Astrocyte of the cerebellum (primary cell): ENCODE data around the gene ADGRD1.

ENCODE experiments used
- DNase-seq: peaks from one replicate; pipeline ENCODE4 v3.0.0-alpha.2; 2011; ENCODE audit warnings: low read depth
- H3K4me3 ChIP-seq: 2 replicates; pipeline ENCODE4 v1.5.1; 2011; ENCODE audit warnings: mild to moderate bottlenecking, low read depth, low read length, moderate library complexity
- in situ Hi-C: cut with HindIII; loops from 2 replicates; pipeline ENCODE4 v1.10.0; 2017; ENCODE audit warnings: low sequenced_read_pairs
- TF ChIP-seq, protein P1 (sequence below): IDR thresholded peaks from 2 replicates; pipeline ENCODE4 v1.5.1; 2012; ENCODE audit warnings: low read length, low read depth, moderate library complexity, mild to moderate bottlenecking; ENCODE audit errors: missing control alignments

Gene ADGRD1

DNA sequence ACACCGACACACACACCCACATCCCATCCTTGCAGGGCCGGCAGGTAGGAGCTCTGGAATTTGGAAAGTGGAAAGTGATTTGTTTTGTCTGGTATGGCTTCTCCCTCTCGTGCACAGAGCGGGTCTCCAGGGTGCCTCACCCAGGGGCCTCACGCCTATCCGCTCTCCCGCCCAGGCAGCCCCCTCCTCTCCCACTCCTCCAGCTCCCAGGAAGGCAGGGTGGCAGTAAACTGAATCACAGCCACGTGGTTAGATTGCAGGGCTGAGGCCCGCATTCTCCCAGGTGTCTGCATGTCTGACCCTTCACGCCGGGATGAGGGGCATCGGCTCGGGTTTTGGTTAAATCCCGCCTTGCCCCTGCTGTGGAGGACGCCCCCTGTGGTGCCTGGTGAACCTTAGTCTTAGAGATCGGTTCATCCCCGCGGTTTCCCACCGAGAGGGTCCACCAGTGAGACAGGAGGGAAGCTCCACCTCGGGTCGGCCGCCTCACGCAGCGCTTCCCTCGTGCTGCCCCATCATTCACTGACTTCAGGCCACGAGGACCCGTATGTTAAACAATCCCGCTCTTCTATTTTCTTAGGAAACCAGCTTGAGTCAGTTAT lies 64.4 kb downstream of the ADGRD1 start:
- in situ Hi-C loops, result no loop called here
- TF ChIP-seq, protein P1, sequence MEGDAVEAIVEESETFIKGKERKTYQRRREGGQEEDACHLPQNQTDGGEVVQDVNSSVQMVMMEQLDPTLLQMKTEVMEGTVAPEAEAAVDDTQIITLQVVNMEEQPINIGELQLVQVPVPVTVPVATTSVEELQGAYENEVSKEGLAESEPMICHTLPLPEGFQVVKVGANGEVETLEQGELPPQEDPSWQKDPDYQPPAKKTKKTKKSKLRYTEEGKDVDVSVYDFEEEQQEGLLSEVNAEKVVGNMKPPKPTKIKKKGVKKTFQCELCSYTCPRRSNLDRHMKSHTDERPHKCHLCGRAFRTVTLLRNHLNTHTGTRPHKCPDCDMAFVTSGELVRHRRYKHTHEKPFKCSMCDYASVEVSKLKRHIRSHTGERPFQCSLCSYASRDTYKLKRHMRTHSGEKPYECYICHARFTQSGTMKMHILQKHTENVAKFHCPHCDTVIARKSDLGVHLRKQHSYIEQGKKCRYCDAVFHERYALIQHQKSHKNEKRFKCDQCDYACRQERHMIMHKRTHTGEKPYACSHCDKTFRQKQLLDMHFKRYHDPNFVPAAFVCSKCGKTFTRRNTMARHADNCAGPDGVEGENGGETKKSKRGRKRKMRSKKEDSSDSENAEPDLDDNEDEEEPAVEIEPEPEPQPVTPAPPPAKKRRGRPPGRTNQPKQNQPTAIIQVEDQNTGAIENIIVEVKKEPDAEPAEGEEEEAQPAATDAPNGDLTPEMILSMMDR, result no peak
- no peak overlapping the region for H3K4me3 ChIP-seq
- DNase-seq, result no peak

DNA sequence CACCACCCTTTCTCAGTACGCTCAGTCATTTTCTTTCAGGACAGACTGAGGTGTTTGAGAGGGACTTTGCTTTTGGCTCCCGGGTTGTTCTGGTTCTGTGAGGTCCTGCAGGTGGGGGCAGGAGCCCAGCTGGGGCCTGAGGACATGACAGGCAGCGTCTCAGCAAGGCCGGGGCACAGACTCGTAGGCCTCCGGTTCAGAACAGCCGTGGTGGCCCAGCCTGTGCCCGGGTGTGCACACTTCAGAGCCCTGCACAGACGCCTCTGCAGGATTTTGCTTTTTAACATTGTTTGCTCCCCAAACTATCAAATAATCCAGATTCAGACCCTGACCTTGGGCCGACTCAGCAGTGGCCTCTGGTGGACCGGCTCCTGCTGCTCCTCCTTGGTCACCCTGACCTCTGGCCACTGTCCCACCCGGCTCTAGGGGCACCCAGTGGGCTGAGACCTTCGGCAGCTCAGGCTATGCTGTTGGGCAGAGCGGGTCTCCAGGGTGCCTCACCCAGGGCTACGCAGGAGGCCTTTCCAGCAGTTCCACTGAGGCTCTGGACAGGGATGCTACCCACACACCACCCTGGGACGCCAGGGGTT lies 65.2 kb downstream of the ADGRD1 start:
- no peak for DNase-seq
- in situ Hi-C loops, result no loop called here
- H3K4me3 ChIP-seq, result no peak overlapping the region
- TF ChIP-seq, protein P1, result no peak

DNA sequence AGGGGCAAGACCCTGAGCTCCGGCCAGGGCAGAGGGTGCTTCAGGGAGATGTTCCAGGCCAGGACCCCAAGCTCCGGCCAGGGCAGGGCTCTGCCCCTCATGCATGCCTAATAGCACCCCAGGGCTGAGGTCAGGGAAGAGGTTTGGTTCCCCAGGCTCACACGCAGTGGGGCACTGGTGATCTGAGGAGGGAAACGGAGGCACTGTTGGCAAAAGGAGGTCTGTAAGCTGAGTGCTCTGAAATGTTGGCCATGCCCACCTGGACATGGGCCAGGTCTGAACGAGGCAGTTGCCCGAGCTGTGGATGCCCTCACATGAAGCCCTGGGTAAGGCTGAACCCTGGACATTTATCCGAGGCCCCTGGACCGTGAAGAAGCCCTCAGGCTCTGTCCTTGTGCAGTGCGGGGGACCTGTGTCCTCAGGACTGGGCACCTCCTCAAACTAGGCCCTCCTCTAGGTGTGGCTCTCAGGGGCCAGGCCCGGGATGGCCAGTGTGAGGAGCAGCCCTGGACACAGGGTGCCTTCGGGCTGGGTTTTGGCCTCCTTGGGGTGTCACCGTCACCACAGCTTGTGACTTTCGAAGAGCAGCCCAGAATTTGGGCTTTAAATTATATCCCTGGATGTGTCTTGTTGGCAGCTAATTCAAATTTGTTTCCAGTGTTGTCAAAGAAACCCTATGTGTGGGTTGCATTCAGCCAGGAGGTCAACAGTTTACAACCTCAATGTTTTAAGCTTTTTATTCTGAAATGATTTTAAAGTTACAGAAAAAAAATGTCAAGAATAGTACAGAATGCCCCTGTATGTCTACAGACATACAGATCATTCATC lies 66.8 kb downstream of the ADGRD1 start:
- in situ Hi-C loops, result no loop called here
- no peak overlapping the region for H3K4me3 ChIP-seq
- TF ChIP-seq, protein P1, result no peak
- no peak for DNase-seq

DNA sequence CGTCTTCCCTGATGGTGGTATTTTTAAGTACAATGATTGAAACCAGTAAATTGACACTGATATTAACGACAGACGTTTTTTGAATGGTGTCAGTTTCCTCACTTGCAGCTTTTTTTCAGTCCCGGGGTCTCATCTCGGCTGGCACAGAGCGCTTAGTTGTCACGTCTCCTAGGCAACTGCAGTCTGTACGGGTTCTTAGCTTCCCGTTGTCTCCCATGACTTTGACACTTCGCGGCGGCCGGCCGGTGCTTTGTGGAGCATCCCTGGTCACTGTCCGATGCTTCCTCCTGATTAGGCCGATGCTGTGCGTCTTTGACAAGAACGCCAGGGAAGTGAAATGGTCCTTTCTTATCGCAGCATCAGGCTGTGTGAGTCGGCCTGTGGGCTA lies 67.4 kb downstream of the ADGRD1 start:
- TF ChIP-seq, protein P1, result no peak
- H3K4me3 ChIP-seq, result no peak overlapping the region
- DNase-seq, result no peak
- in situ Hi-C loops, result no loop called here

DNA sequence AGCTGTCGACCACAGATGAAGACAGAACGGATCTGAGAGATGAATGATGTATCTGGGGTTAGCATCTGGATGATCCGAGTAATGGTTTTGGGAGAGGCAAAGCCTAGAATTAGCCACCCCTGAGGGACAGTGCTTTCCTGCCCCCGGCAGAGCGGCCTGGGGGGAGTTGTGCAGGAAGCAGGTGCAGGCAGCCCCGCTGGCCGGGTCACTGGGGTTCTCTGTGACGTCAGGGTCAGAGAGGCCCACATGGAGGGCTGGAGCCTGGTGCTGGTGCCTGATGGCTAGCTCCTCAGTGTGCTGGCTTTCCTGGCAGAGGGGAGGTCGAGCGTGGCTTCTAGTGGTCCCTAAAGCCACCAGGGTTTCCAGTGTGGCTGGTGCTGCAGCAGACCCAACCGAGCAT lies 70.3 kb downstream of the ADGRD1 start:
- in situ Hi-C loops, result no loop called here
- TF ChIP-seq, protein P1, result no peak
- DNase-seq, result no peak
- H3K4me3 ChIP-seq, result no peak overlapping the region

DNA sequence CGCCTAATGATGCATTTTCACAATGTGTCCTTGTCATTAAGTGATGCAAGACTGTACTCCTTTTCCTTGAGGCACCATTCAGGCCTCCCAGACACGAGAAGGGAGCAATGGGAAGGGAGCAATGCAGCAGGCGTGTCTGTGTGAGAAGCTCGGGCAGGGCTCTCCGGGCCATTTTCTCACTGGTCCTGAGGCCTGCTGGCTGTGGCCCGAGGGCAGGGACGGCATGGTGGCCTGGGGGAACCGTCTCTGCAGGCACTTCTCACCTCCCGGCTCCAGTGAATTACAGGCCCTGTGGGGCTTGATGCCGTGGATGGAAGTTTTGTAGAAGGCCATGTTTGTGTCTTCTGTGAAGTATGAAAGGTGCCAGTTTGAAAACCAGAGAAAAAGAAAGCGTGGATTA lies 71.0 kb downstream of the ADGRD1 start:
- in situ Hi-C loops, result no loop called here
- no peak overlapping the region for H3K4me3 ChIP-seq
- no peak for DNase-seq
- TF ChIP-seq, protein P1, result no peak
